Measurements from ENCODE around the gene DELE1. TPM values are rescaled to one million over a fixed set of nuclear protein-coding genes. Genes with fewer than 3 reads are reported as not detected.
"Not testable (repeated sequence)": the region's sequence is repeated elsewhere in the genome, so short reads cannot be mapped to it uniquely, and the experiment has no call there.

DELE1 gene
- polyA plus RNA-seq, 2 donors: 30.4 to 30.5 TPM

GRCh38 chr5:141920771-141921170, 2.9 kb upstream of the DELE1 start:
- Histone ChIP-seq H3K36me3 (ENCODE audit: control insufficient read depth in 2 of 2, insufficient read depth in 2 of 2, low read length in 1 of 2) (peaks cover 0 to 3% of the 10 kb centered on the region in 2 donors), H3K4me1 (ENCODE audit: control insufficient read depth in 2 of 2, insufficient read depth in 2 of 2, low read length in 1 of 2) (peaks cover 0 to 3% of the 10 kb centered on the region in 2 donors), H3K4me3 (ENCODE audit: low read depth in 1 of 2, low read length in 2 of 2) (no peak overlapping the region), H3K9me3 (ENCODE audit: control insufficient read depth in 2 of 2, insufficient read depth in 1 of 2, low read depth in 1 of 2, low read length in 1 of 2) (no peaks in the 10 kb centered on the region), H3K27me3 (ENCODE audit: control insufficient read depth in 1 of 2, insufficient read depth in 2 of 2, low read length in 2 of 2) (no peaks in the 10 kb centered on the region), H3K27ac (ENCODE audit: low read depth in 2 of 2, low read length in 1 of 2) (no peak overlapping the region)
- WGBS, 2 donors: 78 to 86% methylated on average over 2 of the region's 2 CpGs

- H3K9me3 ChIP-seq (ENCODE audit: control insufficient read depth in 2 of 2, insufficient read depth in 1 of 2, low read depth in 1 of 2, low read length in 1 of 2); H3K27me3 ChIP-seq (ENCODE audit: control insufficient read depth in 1 of 2, insufficient read depth in 2 of 2, low read length in 2 of 2); H3K4me1 ChIP-seq (ENCODE audit: control insufficient read depth in 2 of 2, insufficient read depth in 2 of 2, low read length in 1 of 2): not testable (repeated sequence)
- 51 to 55% methylated on average over 28 of the region's 28 CpGs for WGBS, 2 donors
- Histone ChIP-seq H3K4me3 (ENCODE audit: low read depth in 1 of 2, low read length in 2 of 2) (peak overlapping the region; percentile 62 to 89), H3K27ac (ENCODE audit: low read depth in 2 of 2, low read length in 1 of 2) (peak overlapping the region; percentile 99 to 100), H3K36me3 (ENCODE audit: control insufficient read depth in 2 of 2, insufficient read depth in 2 of 2, low read length in 1 of 2) (peaks cover 3 to 13% of the 10 kb centered on the region in 2 donors)
These were observed 734 bp upstream of the DELE1 start for GRCh38 chr5:141922827-141923447.

- peaks cover 14 to 36% of the 10 kb centered on the region in 2 donors for H3K36me3 ChIP-seq (ENCODE audit: control insufficient read depth in 2 of 2, insufficient read depth in 2 of 2, low read length in 1 of 2)
- no peaks in the 10 kb centered on the region for H3K9me3 ChIP-seq (ENCODE audit: control insufficient read depth in 2 of 2, insufficient read depth in 1 of 2, low read depth in 1 of 2, low read length in 1 of 2)
- peaks cover 0 to 6% of the 10 kb centered on the region in 2 donors for H3K4me1 ChIP-seq (ENCODE audit: control insufficient read depth in 2 of 2, insufficient read depth in 2 of 2, low read length in 1 of 2)
- H3K27me3 ChIP-seq (ENCODE audit: control insufficient read depth in 1 of 2, insufficient read depth in 2 of 2, low read length in 2 of 2): no peaks in the 10 kb centered on the region
- 81 to 84% methylated on average over 2 of the region's 2 CpGs for WGBS, 2 donors
- H3K27ac ChIP-seq (ENCODE audit: low read depth in 2 of 2, low read length in 1 of 2): no peak overlapping the region
- no peak overlapping the region for H3K4me3 ChIP-seq (ENCODE audit: low read depth in 1 of 2, low read length in 2 of 2)
These were observed 2.8 kb downstream of the DELE1 start for GRCh38 chr5:141926434-141926833.

- 77 to 82% methylated on average over 8 of the region's 8 CpGs for WGBS, 2 donors
- Histone ChIP-seq H3K9me3 (ENCODE audit: control insufficient read depth in 2 of 2, insufficient read depth in 1 of 2, low read depth in 1 of 2, low read length in 1 of 2) (no peaks in the 10 kb centered on the region), H3K27me3 (ENCODE audit: control insufficient read depth in 1 of 2, insufficient read depth in 2 of 2, low read length in 2 of 2) (no peaks in the 10 kb centered on the region), H3K27ac (ENCODE audit: low read depth in 2 of 2, low read length in 1 of 2) (no peak overlapping the region), H3K36me3 (ENCODE audit: control insufficient read depth in 2 of 2, insufficient read depth in 2 of 2, low read length in 1 of 2) (peaks cover 14 to 37% of the 10 kb centered on the region in 2 donors), H3K4me3 (ENCODE audit: low read depth in 1 of 2, low read length in 2 of 2) (no peak overlapping the region), H3K4me1 (ENCODE audit: control insufficient read depth in 2 of 2, insufficient read depth in 2 of 2, low read length in 1 of 2) (peaks cover 0 to 6% of the 10 kb centered on the region in 2 donors)
These were observed 4.4 kb downstream of the DELE1 start for GRCh38 chr5:141928051-141928450.

- H3K27ac ChIP-seq (ENCODE audit: low read depth in 2 of 2, low read length in 1 of 2): no peak overlapping the region
- H3K27me3 ChIP-seq (ENCODE audit: control insufficient read depth in 1 of 2, insufficient read depth in 2 of 2, low read length in 2 of 2): no peaks in the 10 kb centered on the region
- 91 to 92% methylated on average over 19 of the region's 19 CpGs for WGBS, 2 donors
- H3K36me3 ChIP-seq (ENCODE audit: control insufficient read depth in 2 of 2, insufficient read depth in 2 of 2, low read length in 1 of 2): peaks cover 15 to 45% of the 10 kb centered on the region in 2 donors
- peaks cover 0 to 2% of the 10 kb centered on the region in 2 donors for H3K4me1 ChIP-seq (ENCODE audit: control insufficient read depth in 2 of 2, insufficient read depth in 2 of 2, low read length in 1 of 2)
- H3K9me3 ChIP-seq (ENCODE audit: control insufficient read depth in 2 of 2, insufficient read depth in 1 of 2, low read depth in 1 of 2, low read length in 1 of 2): no peaks in the 10 kb centered on the region
- no peak overlapping the region for H3K4me3 ChIP-seq (ENCODE audit: low read depth in 1 of 2, low read length in 2 of 2)
These were observed 5.9 kb downstream of the DELE1 start for GRCh38 chr5:141929398-141930058.

- H3K36me3 ChIP-seq (ENCODE audit: control insufficient read depth in 2 of 2, insufficient read depth in 2 of 2, low read length in 1 of 2): peaks cover 18 to 48% of the 10 kb centered on the region in 2 donors
- H3K27ac ChIP-seq (ENCODE audit: low read depth in 2 of 2, low read length in 1 of 2): no peak overlapping the region
- H3K4me1 ChIP-seq (ENCODE audit: control insufficient read depth in 2 of 2, insufficient read depth in 2 of 2, low read length in 1 of 2): peaks cover 3% of the 10 kb centered on the region in 2 donors
- no peaks in the 10 kb centered on the region for H3K27me3 ChIP-seq (ENCODE audit: control insufficient read depth in 1 of 2, insufficient read depth in 2 of 2, low read length in 2 of 2)
- no peaks in the 10 kb centered on the region for H3K9me3 ChIP-seq (ENCODE audit: control insufficient read depth in 2 of 2, insufficient read depth in 1 of 2, low read depth in 1 of 2, low read length in 1 of 2)
- 83 to 89% methylated on average over 5 of the region's 5 CpGs for WGBS, 2 donors
- no peak overlapping the region for H3K4me3 ChIP-seq (ENCODE audit: low read depth in 1 of 2, low read length in 2 of 2)
These were observed 8.0 kb downstream of the DELE1 start for GRCh38 chr5:141931694-141932093.

GRCh38 chr5:141933151-141933550, 9.5 kb downstream of the DELE1 start:
- WGBS, 2 donors: 95 to 96% methylated on average over 7 of the region's 7 CpGs
- no peaks in the 10 kb centered on the region for H3K27me3 ChIP-seq (ENCODE audit: control insufficient read depth in 1 of 2, insufficient read depth in 2 of 2, low read length in 2 of 2)
- H3K4me3 ChIP-seq (ENCODE audit: low read depth in 1 of 2, low read length in 2 of 2): no peak overlapping the region
- H3K4me1 ChIP-seq (ENCODE audit: control insufficient read depth in 2 of 2, insufficient read depth in 2 of 2, low read length in 1 of 2): peaks cover 2 to 3% of the 10 kb centered on the region in 2 donors
- no peak overlapping the region for H3K27ac ChIP-seq (ENCODE audit: low read depth in 2 of 2, low read length in 1 of 2)
- peaks cover 24 to 48% of the 10 kb centered on the region in 2 donors for H3K36me3 ChIP-seq (ENCODE audit: control insufficient read depth in 2 of 2, insufficient read depth in 2 of 2, low read length in 1 of 2)
- no peaks in the 10 kb centered on the region for H3K9me3 ChIP-seq (ENCODE audit: control insufficient read depth in 2 of 2, insufficient read depth in 1 of 2, low read depth in 1 of 2, low read length in 1 of 2)

GRCh38 chr5:141934099-141934844, 10.6 kb downstream of the DELE1 start:
- Histone ChIP-seq H3K27ac (ENCODE audit: low read depth in 2 of 2, low read length in 1 of 2) (no peak overlapping the region), H3K36me3 (ENCODE audit: control insufficient read depth in 2 of 2, insufficient read depth in 2 of 2, low read length in 1 of 2) (peaks cover 31 to 47% of the 10 kb centered on the region in 2 donors), H3K9me3 (ENCODE audit: control insufficient read depth in 2 of 2, insufficient read depth in 1 of 2, low read depth in 1 of 2, low read length in 1 of 2) (no peaks in the 10 kb centered on the region), H3K4me1 (ENCODE audit: control insufficient read depth in 2 of 2, insufficient read depth in 2 of 2, low read length in 1 of 2) (peaks cover 2 to 3% of the 10 kb centered on the region in 2 donors), H3K27me3 (ENCODE audit: control insufficient read depth in 1 of 2, insufficient read depth in 2 of 2, low read length in 2 of 2) (no peaks in the 10 kb centered on the region), H3K4me3 (ENCODE audit: low read depth in 1 of 2, low read length in 2 of 2) (no peak overlapping the region)
- 65 to 72% methylated on average over 11 of the region's 11 CpGs for WGBS, 2 donors

- peak overlapping the region in 1 of 2 donors; percentile 5 for H3K27ac ChIP-seq (ENCODE audit: low read depth in 2 of 2, low read length in 1 of 2)
- 57 to 75% methylated on average over 4 of the region's 4 CpGs for WGBS, 2 donors
- H3K27me3 ChIP-seq (ENCODE audit: control insufficient read depth in 1 of 2, insufficient read depth in 2 of 2, low read length in 2 of 2): no peaks in the 10 kb centered on the region
- H3K4me3 ChIP-seq (ENCODE audit: low read depth in 1 of 2, low read length in 2 of 2): no peak overlapping the region
- H3K36me3 ChIP-seq (ENCODE audit: control insufficient read depth in 2 of 2, insufficient read depth in 2 of 2, low read length in 1 of 2): peaks cover 22 to 49% of the 10 kb centered on the region in 2 donors
- no peaks in the 10 kb centered on the region for H3K9me3 ChIP-seq (ENCODE audit: control insufficient read depth in 2 of 2, insufficient read depth in 1 of 2, low read depth in 1 of 2, low read length in 1 of 2)
- H3K4me1 ChIP-seq (ENCODE audit: control insufficient read depth in 2 of 2, insufficient read depth in 2 of 2, low read length in 1 of 2): peaks cover 2 to 3% of the 10 kb centered on the region in 2 donors
These were observed 11.9 kb downstream of the DELE1 start for GRCh38 chr5:141935538-141935937.

Data from esophagus (tissue), 2 donors.